H1 (cell line): ENCODE measurements around the gene KLHL29. TPM values are rescaled to one million over a fixed set of nuclear protein-coding genes. Genes with fewer than 3 reads are reported as not detected.

ENCODE experiments used
- ATF2 ChIP-seq: IDR thresholded peaks from 2 replicates; pipeline ENCODE4 v1.6.1; 2012; ENCODE audit warnings: low read length, inconsistent platforms
- CREB1 ChIP-seq: IDR thresholded peaks from 2 replicates; pipeline ENCODE4 v1.6.1; 2012; ENCODE audit warnings: inconsistent platforms
- NRF1 ChIP-seq: IDR thresholded peaks from 2 replicates; pipeline ENCODE4 v1.6.1; 2011; ENCODE audit warnings: mild to moderate bottlenecking, low read depth, low read length, improper control_type of control experiment
- SP4 ChIP-seq: IDR thresholded peaks from 2 replicates; pipeline ENCODE4 v1.6.1; 2012; ENCODE audit warnings: low read length, inconsistent platforms
- TEAD4 ChIP-seq: IDR thresholded peaks from 2 replicates; pipeline ENCODE4 v1.6.1; 2012; ENCODE audit warnings: low read depth, low read length, inconsistent platforms, mixed read lengths
- polyA plus RNA-seq, 7 experiments: library from polyadenylated mRNA; depleted of rRNA in 3 of 7; stranded (reverse) in 5 of 7; unstranded in 2 of 7; fragments of >200 nt in 5 of 7; fragments of 200-250 nt in 2 of 7; gene quantifications; 1 replicate in 5 of 7; 2 replicates in 1 of 7; 4 replicates in 1 of 7; pipeline versions ENCODE4 v1.2.1 to v1.2.3, GENCODE V29; 2011 to 2013; ENCODE audit warnings: missing spikeins in 2 of 7, mixed read lengths in 2 of 7
- total RNA-seq: library from RNA; stranded (reverse); fragmentation: NEBNext Ultra II Directional; extraction: Animal tissue kit (Norgen Biotek cat#: 25700); gene quantifications from 2 replicates; pipeline ENCODE4 v1.2.1, GENCODE V29; 2021

KLHL29 gene
- total and polyA plus RNA-seq, 2 of the 8 experiments (the other 6 are each of a cell fraction or from before 2014, with no cell fraction given), result 1.1 to 4.7 TPM

DNA sequence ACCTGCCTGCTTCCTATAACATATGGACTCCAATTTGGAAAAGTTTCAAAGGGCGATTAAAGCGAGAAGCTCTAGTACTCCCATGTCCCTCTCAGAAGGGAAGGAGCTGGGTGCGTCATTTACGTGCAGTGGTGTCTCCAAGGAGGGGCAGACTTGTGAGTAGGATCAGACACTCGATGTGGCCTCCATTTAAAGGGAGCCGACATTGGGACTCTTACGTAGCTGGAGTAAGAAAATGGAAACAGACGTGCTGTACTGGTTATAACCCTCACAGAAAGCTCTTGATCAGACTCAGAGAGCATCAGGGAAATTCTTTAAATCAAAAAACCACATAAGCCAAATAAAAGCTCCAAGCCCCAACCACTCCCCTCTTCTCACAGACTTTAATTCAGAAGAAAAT, 198.5 kb downstream of the KLHL29 start (continued):
- TF ChIP-seq SP4 (no peak), TEAD4 (no peak), NRF1 (no peak), CREB1 (no peak), ATF2 (no peak)
